Measurements from ENCODE around the gene SIGLEC8.

SIGLEC8 gene

GRCh38 chr19:51478381-51479234 lies 20.4 kb upstream of the SIGLEC8 start, which contains the start of gene CEACAM18:
Gene CEACAM18 (plus strand): TSS chr19:51478539.
- Histone ChIP-seq H3K4me1 (ENCODE audit: control insufficient read depth, low read length) (no peaks in the 10 kb centered on the region), H3K9me3 (ENCODE audit: control insufficient read depth, insufficient read depth, low read length) (no peaks in the 10 kb centered on the region), H3K9me2 (replicated peaks; ENCODE audit: control insufficient read depth, low read length) (no peaks in the 10 kb centered on the region), H3K27me3 (ENCODE audit: control insufficient read depth, low read length) (peaks cover 9% of the 10 kb centered on the region; the same call in 1 of the 2 replicates), H3K4me2 (ENCODE audit: low read length) (no peak within 1 kb of the TSS), H3K36me3 (ENCODE audit: control insufficient read depth, low read length) (no peaks in the 10 kb centered on the region), H3K27ac (ENCODE audit: low read depth, low read length) (no peak within 1 kb of the TSS), H4K20me1 (ENCODE audit: control insufficient read depth, insufficient read depth, low read depth, low read length) (no peaks in the 10 kb centered on the region), H3F3A (ENCODE audit: control insufficient read depth, insufficient read depth) (no peaks in the 10 kb centered on the region), H3K4me3 (ENCODE audit: low read length) (no peak within 1 kb of the TSS), H3K79me2 (ENCODE audit: control insufficient read depth, low read length) (no peaks in the 10 kb centered on the region)
- TF ChIP-seq CTCF (IDR thresholded peaks at IDR 0.05; ENCODE audit: low read depth, low read length, poor library complexity, severe bottlenecking), result no peak
- TF ChIP-seq EZH2phosphoT487 (IDR thresholded peaks at IDR 0.05; ENCODE audit: borderline replicate concordance, low read length), result no peak

- H3K4me2 ChIP-seq (ENCODE audit: low read length), result no peak overlapping the region
Measured at GRCh38 chr19:51477344-51477743, 19.1 kb upstream of the SIGLEC8 start.

GRCh38 chr19:51476164-51476563 lies 17.9 kb upstream of the SIGLEC8 start:
- TF ChIP-seq CTCF (IDR thresholded peaks at IDR 0.05; ENCODE audit: low read depth, low read length, poor library complexity, severe bottlenecking) (no peak), EZH2phosphoT487 (IDR thresholded peaks at IDR 0.05; ENCODE audit: borderline replicate concordance, low read length) (no peak)

More at GRCh38 chr19:51477344-51477743, 19.1 kb upstream of the SIGLEC8 start:
- no peaks in the 10 kb centered on the region for H3K79me2 ChIP-seq (ENCODE audit: control insufficient read depth, low read length)
- no peak overlapping the region for H3K4me3 ChIP-seq (ENCODE audit: low read length)
- H3K9me3 ChIP-seq (ENCODE audit: control insufficient read depth, insufficient read depth, low read length), result no peaks in the 10 kb centered on the region
- H3K9me2 ChIP-seq (replicated peaks; ENCODE audit: control insufficient read depth, low read length), result no peaks in the 10 kb centered on the region
- no peaks in the 10 kb centered on the region for H3K36me3 ChIP-seq (ENCODE audit: control insufficient read depth, low read length)
- peaks cover 11% of the 10 kb centered on the region; the same call in 1 of the 2 replicates for H3K27me3 ChIP-seq (ENCODE audit: control insufficient read depth, low read length)
- H3F3A ChIP-seq (ENCODE audit: control insufficient read depth, insufficient read depth), result no peaks in the 10 kb centered on the region
- H3K27ac ChIP-seq (ENCODE audit: low read depth, low read length), result no peak overlapping the region
- TF ChIP-seq EZH2phosphoT487 (IDR thresholded peaks at IDR 0.05; ENCODE audit: borderline replicate concordance, low read length), result no peak
- no peak for TF ChIP-seq CTCF (IDR thresholded peaks at IDR 0.05; ENCODE audit: low read depth, low read length, poor library complexity, severe bottlenecking)
- H4K20me1 ChIP-seq (ENCODE audit: control insufficient read depth, insufficient read depth, low read depth, low read length), result no peaks in the 10 kb centered on the region
- H3K4me1 ChIP-seq (ENCODE audit: control insufficient read depth, low read length), result no peaks in the 10 kb centered on the region

More at GRCh38 chr19:51476164-51476563, 17.9 kb upstream of the SIGLEC8 start:
- Histone ChIP-seq H3K9me2 (replicated peaks; ENCODE audit: control insufficient read depth, low read length) (no peaks in the 10 kb centered on the region), H3K79me2 (ENCODE audit: control insufficient read depth, low read length) (no peaks in the 10 kb centered on the region), H3F3A (ENCODE audit: control insufficient read depth, insufficient read depth) (no peaks in the 10 kb centered on the region), H3K4me2 (ENCODE audit: low read length) (no peak overlapping the region), H3K27ac (ENCODE audit: low read depth, low read length) (no peak overlapping the region), H3K27me3 (ENCODE audit: control insufficient read depth, low read length) (peaks cover 11% of the 10 kb centered on the region; the same call in 1 of the 2 replicates), H4K20me1 (ENCODE audit: control insufficient read depth, insufficient read depth, low read depth, low read length) (no peaks in the 10 kb centered on the region), H3K4me3 (ENCODE audit: low read length) (no peak overlapping the region), H3K36me3 (ENCODE audit: control insufficient read depth, low read length) (no peaks in the 10 kb centered on the region), H3K4me1 (ENCODE audit: control insufficient read depth, low read length) (no peaks in the 10 kb centered on the region), H3K9me3 (ENCODE audit: control insufficient read depth, insufficient read depth, low read length) (no peaks in the 10 kb centered on the region)

All from DOHH2 (cell line).